HT1080 (cell line): ENCODE results near the gene HSPE1. TPM values are rescaled to one million over a fixed set of nuclear protein-coding genes. Genes with fewer than 3 reads are reported as not detected.
"Not testable (repeated sequence)": the region's sequence is repeated elsewhere in the genome, so short reads cannot be mapped to it uniquely, and the experiment has no call there.

ENCODE experiments used
- DNase-seq: peaks from one replicate; pipeline ENCODE4 v3.0.0-alpha.2; 2015; ENCODE audit warnings: low read depth
- total RNA-seq: library from RNA; depleted of rRNA; stranded (reverse); fragments of >200 nt; shearing (Covaris generic); gene quantifications from 2 replicates; pipeline ENCODE4 v1.2.3, GENCODE V29; 2014

HSPE1 gene
- total RNA-seq, 1 experiment from 2014 or later: 324 TPM

DNA sequence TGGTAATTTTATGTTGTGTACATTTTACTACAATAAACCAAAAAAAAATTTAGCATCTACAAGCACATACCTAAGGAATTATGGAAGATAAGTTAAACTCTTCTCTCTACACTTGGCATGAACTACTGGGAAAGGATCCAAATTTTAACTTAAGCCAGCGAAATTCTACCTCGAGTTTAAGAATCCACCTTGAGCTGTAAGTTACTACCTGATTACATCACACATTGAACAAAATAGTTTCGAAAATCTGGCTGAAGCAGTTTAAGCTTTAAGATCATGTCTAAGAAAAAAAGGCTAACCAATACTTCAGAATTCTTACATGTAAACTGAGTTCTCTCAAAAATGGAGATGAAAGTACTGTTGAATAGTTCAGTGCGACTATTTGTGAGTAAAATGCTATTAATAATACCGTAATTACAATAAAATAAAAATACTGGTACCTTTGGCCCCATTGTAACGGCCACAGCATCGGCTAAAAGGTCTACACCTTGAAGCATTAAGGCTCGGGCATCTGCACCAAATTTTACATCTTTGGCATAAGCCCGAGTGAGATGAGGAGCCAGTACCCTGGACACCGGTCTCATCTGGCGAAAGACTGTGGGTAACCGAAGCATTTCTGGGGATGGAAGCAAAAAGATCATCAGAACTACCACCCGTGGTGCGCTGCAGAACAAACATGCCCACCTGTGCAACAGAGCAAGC lies 1.8 kb upstream of the HSPE1 start:
- no peak for DNase-seq

DNA sequence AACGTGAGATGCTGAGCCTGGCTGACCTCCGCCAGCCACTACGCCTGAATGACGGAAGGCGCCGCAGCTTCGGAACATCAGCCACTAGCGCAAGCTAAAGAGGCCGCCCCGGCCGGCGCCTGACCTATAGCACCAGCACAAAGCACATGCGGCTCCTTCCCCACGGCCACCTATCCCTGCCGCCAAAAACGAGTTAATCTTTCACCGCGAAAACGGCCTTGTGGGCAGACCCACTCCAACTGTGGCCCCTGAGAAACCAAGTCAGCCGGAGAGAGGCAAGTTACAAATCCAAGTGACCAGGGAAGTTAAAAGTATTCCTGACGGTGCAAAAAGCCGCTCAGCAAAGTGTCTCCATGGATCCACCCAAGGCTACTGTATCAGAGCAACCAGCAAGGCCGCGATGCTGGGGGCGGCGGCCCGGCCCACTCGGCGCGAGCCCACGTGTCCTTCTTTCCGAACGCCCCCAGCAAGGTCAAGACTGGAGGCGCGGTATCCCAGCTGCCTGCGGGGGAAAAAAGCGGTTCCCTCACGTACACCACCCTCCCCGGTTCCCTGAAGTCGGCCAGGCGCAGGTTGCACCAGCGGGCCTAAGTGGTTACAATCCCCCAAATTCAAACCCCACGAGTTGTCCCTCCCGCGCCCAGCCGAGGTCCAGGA lies 1.1 kb upstream of the HSPE1 start:
- DNase-seq: peak; percentile 55

DNA sequence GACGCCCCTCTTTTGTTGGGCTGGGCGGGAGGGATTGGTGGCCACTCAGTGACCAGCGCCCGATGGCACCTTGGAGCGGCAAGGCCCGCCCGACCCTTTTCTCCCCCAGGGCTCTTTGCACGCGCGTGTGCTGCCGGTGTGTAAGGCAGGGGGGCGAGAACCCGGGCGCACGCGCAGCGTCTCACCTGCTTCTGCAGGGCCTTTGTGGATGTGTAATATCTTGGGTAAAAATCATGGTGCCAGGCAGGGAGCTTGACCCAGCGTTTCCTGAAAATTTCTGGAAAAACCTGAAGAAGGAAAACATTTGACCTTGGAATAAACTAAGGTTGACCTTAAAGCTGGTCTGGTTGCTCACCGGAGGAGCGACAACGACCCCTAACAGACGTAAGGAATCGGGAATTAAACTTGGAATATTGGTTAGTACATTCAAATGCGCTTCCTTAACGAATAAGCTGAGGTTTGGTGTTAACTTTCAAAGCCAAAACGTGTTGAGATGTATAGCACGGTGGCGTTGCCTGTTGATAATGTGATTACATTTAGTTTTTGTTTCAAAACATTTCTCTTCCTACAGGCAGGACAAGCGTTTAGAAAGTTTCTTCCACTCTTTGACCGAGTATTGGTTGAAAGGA lies 438 bp downstream of the HSPE1 start:
- no peak for DNase-seq

DNA sequence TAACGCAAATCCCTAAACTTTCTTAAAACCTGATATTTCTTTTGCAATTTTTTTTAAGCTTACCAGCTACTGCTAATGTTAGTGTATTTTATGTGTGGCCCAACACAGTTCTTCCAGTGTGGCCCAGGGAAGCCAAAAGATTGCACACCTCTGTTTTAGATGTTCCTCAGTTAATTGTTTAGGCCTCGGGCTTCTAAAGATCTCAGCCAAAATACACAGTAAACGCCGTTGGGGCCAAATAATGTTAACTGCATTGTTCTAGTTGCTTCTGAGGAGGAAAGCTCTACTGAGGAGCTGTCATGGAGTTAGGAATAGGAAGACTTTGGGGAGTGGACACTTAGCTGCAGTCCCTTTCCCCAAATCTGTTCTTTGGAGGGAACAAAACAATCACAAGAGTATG lies 2.0 kb downstream of the HSPE1 start:
- DNase-seq: no peak

- no peak for DNase-seq
Observed at GRCh38 chr2:197502685-197503084, 2.5 kb downstream of the HSPE1 start.

DNA sequence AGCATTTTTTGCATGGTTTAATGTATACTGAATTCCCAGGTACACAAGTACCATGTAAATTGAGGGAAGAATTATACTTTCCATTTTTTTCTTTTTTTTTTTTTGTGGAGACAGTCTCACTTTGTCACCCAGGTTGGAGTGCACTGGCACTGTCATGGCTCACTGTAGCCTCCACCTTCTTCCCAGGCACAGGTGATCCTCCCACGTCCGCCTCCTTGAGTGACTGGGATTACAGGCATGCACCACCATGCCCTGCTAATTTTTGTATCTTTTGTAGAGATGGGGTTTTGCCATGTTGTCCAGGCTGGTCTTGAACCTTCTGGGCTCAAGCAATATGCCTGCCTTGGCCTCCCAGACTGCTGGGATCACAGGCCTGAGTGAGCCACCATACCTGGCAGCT lies 3.8 kb downstream of the HSPE1 start:
- DNase-seq: no peak

GRCh38 chr2:197504512-197504911 lies 4.3 kb downstream of the HSPE1 start:
- no peak for DNase-seq

DNA sequence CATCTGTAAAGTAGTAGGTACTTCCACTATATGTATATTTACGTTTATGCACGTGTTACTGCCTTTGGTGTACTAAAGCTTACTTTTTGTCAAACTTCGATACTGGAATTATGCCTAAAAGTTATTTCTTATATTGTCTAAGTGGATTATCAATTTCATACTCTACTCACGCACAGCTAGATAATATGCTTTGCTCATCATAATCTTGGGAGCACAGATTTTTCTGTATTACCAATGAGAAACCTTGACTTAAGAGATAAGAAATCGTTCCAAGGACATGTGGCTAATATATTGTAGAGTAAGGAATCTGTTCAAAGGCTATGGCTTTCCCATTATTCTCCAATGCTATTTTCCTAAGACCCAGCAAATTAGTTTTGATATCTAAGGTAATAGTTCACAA lies 6.5 kb downstream of the HSPE1 start:
- DNase-seq: no peak

DNA sequence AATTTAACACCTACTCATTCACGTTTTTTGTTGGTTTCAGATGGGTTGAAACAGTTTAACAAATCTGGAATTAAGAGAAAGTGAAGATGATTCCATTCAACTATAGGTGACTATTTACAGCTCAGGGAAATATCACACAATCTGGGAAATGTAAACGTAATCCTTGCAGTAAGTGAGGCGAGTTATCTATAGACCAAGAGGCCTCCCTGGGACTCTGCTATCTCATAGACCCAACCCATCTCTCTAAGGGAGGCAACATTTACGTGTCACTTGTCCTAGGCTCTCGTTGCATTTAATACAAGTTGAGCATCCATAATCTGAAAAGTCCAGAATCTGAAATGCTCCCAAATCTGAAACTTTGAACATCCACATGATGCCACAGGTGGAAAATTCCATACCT lies 13.7 kb downstream of the HSPE1 start:
- no peak for DNase-seq

DNA sequence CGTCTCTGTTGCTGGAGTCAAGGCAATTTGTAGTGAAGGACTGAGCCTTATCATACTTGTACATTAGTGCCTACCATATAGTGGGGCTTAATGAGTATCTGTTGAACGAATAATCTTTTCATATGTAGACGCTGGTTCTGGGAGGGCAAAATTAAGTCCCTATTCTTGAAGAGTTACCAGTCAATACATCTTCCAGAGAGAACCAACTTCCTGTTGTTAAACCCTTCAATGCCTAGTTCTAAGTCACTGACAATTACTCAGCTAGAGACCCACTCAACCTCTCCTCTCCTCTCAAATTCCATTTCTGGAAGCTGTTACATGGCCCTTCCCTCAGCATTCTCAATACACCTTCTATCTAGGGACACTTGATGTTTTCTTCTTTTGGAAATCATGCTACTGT lies 14.6 kb downstream of the HSPE1 start:
- peak; percentile 26 for DNase-seq

DNA sequence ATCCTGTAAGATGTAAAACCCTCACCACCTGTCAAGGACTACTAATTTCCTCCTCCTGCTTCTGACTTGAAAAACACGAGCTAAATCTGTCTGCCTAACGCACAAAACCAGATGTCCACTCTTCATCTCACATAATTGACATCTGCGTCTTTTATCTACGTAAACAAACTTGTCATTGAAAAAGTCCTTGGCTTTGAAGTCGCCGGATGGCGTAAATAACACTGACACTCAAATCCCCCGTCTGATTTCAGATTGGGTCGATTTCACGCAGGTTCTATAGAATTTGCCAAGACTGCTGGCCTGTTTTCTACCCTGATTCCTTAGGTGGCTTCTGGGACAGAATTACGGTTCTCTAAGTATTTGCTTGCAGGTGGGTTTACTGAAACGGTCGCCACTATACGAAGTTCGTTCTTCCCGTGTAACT lies 15.1 kb downstream of the HSPE1 start:
- DNase-seq: no peak

- peak; percentile 94 for DNase-seq
Observed at GRCh38 chr2:197515739-197516392, 15.7 kb downstream of the HSPE1 start, which contains the start of gene MOB4. TSS of gene MOB4 (plus strand) at chr2:197516066. CDS start at chr2:197516087, 21 bp downstream.

GRCh38 chr2:197516393-197516761 lies 16.2 kb downstream of the HSPE1 start:
- DNase-seq: peak; percentile 21

DNA sequence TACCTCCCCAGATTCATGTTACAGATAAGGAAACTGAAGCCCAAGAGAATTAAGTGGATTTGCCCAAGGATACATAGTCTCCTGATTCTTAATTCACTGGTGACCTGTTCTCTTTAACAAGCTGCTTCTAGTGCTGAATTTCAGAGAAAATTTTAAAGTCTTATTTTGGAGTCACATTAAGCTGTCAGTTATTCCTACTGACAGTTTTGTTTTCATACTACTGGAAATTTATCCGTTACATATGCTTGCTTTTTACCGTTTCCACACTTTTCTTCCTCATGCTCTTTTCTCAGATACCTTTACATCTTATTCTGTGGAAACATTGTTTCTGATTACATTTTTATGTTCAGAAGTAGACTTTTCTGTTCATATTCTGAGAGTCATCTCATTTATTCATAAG lies 17.0 kb downstream of the HSPE1 start:
- no peak for DNase-seq

DNA sequence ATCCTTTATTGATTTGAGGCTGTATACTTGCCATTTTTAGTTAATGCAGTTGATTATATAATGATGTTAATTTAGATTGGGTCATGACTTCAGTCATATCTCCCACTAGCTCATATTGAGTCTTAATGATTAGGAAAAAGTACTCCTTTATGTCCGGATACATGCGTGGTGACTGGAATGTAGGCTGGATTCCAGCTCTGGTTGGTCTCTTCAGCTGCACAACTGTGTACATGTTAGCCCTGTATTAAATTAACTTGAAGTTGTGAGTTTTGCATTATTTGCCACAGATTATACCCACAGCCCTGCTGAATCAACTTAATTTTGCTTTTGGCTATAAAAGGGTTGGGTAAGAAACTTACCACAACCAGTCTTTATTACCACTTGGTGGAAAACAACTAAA lies 38.2 kb downstream of the HSPE1 start:
- DNase-seq: no peak

DNA sequence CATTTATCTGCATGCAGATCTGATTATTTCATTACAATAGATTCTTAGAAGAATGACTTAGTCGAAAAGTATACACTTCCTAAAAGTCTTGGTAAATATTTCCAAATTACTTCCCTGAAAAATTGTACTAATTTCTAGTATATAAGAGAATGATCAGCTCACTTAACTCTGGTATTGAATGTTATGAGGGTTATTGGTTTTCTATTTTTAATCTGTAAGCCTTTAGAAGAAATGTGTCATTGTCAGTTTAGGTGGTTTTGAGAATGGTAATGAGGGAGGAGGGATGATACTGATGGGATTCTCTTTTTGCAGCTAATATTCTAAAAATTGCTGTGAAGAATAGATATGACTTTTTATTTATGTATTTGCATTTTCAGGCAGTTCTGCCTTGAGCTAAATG lies 39.6 kb downstream of the HSPE1 start:
- DNase-seq: no peak

DNA sequence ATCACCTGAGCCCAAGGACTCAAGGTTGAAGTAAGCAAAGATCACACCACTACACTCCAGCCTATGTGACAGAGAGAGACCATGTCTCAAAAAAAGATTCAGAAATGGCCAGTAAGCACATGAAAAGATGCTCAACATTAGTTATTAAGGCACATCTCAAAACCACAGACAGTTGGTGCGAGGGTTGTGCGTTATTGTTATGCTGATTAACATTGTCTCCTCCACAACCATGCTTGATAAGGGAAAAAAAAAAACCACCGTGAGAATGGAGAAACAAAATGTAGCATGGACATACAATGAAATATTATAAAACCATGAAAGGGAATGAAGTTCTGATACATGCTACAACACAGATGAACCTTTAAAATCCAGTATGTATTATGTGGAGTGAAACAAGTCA lies 43.0 kb downstream of the HSPE1 start:
- DNase-seq: no peak

GRCh38 chr2:197547163-197547900 lies 47.2 kb downstream of the HSPE1 start:
- no peak for DNase-seq

GRCh38 chr2:197548582-197548981 lies 48.4 kb downstream of the HSPE1 start:
- DNase-seq: no peak

GRCh38 chr2:197551260-197551659 lies 51.1 kb downstream of the HSPE1 start:
- DNase-seq: not testable (repeated sequence)
